ENCODE measurements around the gene LDLRAD4.

- TF ChIP-seq, protein P1, sequence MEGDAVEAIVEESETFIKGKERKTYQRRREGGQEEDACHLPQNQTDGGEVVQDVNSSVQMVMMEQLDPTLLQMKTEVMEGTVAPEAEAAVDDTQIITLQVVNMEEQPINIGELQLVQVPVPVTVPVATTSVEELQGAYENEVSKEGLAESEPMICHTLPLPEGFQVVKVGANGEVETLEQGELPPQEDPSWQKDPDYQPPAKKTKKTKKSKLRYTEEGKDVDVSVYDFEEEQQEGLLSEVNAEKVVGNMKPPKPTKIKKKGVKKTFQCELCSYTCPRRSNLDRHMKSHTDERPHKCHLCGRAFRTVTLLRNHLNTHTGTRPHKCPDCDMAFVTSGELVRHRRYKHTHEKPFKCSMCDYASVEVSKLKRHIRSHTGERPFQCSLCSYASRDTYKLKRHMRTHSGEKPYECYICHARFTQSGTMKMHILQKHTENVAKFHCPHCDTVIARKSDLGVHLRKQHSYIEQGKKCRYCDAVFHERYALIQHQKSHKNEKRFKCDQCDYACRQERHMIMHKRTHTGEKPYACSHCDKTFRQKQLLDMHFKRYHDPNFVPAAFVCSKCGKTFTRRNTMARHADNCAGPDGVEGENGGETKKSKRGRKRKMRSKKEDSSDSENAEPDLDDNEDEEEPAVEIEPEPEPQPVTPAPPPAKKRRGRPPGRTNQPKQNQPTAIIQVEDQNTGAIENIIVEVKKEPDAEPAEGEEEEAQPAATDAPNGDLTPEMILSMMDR (IDR thresholded peaks at IDR 0.05; ENCODE audit: insufficient read depth, low read length), result no peak
- no peak for TF ChIP-seq SPI1 (IDR thresholded peaks at IDR 0.05; ENCODE audit: borderline replicate concordance, low read depth)
Measured at GRCh38 chr18:13229001-13229671, 10.6 kb downstream of the LDLRAD4 start.

Data from HL-60 (cell line).